Heart right ventricle (tissue), 16 donors: ENCODE data around the gene RUNX1. TPM values are rescaled to one million over a fixed set of nuclear protein-coding genes. Genes with fewer than 3 reads are reported as not detected.

Experiments used
- ATAC-seq, 8 donors: fragments of 200-7000 bp; cut with Tn5 transposase; one replicate each; pipeline ENCODE4 v1.9.1; 2020; ENCODE audit warnings: mild to moderate bottlenecking in 8 of 8, moderate library complexity in 8 of 8, moderate number of reproducible peaks in 1 of 8
- DNase-seq, 2 donors: peaks; one replicate each; pipeline ENCODE4 v3.0.0-alpha.2; 2020
- H3K27ac ChIP-seq, 10 donors: fragments of 200-600 bp; sonication (generic) in 2 of 10; one replicate each; pipeline versions ENCODE4 v1.5.0 to v1.8.0; 2020 to 2022; ENCODE audit warnings: mild to moderate bottlenecking in 3 of 10
- H3K27me3 ChIP-seq, 7 donors: fragments of 200-600 bp; one replicate each; pipeline ENCODE4 v1.8.0; 2021 to 2022; ENCODE audit warnings: mild to moderate bottlenecking in 2 of 7
- H3K36me3 ChIP-seq, 9 donors: fragments of 200-600 bp; sonication (generic) in 1 of 9; one replicate each; pipeline versions ENCODE4 v1.5.0 to v1.8.0; 2020 to 2022; ENCODE audit warnings: mild to moderate bottlenecking in 2 of 9
- H3K4me1 ChIP-seq, 9 donors: fragments of 200-600 bp; sonication (generic) in 1 of 9; one replicate each; pipeline versions ENCODE4 v1.5.0 to v1.8.0; 2020 to 2022; ENCODE audit warnings: mild to moderate bottlenecking in 4 of 9
- H3K4me3 ChIP-seq, 10 donors: fragments of 200-600 bp; sonication (generic) in 2 of 10; one replicate each; pipeline versions ENCODE4 v1.5.0 to v1.8.0; 2020 to 2022; ENCODE audit warnings: mild to moderate bottlenecking in 7 of 10, moderate library complexity in 2 of 10
- H3K9me3 ChIP-seq, 11 donors: fragments of 200-600 bp in 10 of 11; sonication (generic) in 2 of 11; one replicate each; pipeline versions ENCODE4 v1.5.0 to v1.8.0; 2013 to 2022; ENCODE audit warnings: mild to moderate bottlenecking in 2 of 11, control low read depth in 1 of 11, moderate library complexity in 1 of 11
- CTCF ChIP-seq, 9 donors: fragments of 200-600 bp; sonication (generic) in 2 of 9; IDR thresholded peaks; one replicate each; pipeline versions ENCODE4 v1.5.0 to v1.8.0; 2021 to 2022; ENCODE audit warnings: antibody characterized with exemption in 9 of 9, mild to moderate bottlenecking in 5 of 9, moderate library complexity in 1 of 9
- WGBS, 2 donors: extraction: QIAGEN DNeasy Blood & Tissue Kit; methylation state at CpG; one replicate each; pipeline ENCODE4 v1.1.7; 2013; ENCODE audit warnings: inconsistent platforms in 1 of 2; 5-methylcytosine and 5-hydroxymethylcytosine counted together
- intact Hi-C, 10 donors: fragments of 100-400 bp; cut with DNase I; formaldehyde crosslinking; loops; one replicate each; pipeline versions ENCODE4 v1.11.1 to v1.14.2; 2022
- polyA plus RNA-seq, 2 donors: library from polyadenylated mRNA; stranded (reverse); fragments of 200-250 nt; gene quantifications; one replicate each; pipeline ENCODE4 v1.2.3, GENCODE V29; 2013
- total RNA-seq, 10 donors: library from RNA; stranded (reverse); fragmentation: NEBNext Ultra II Directional in 3 of 10; extraction: Animal tissue kit (Norgen Biotek cat#: 25700) in 3 of 10; gene quantifications; one replicate each; pipeline versions ENCODE4 v1.2.1 to v1.2.4, GENCODE V29; 2021 to 2023
- donor health status: Arrhythmogenic right ventricular cardiomyopathy.
- donor health status: ischemic (EF 13 %, LVEDD 7.1; RV severe dilation, severe dysfunction).
- donor health status: healthy with polysubstance abuse.
- donor health status: DM: no; HTN: yes; CAD: no.
- donor health status: DM: no; HTN: no; CAD: no.
- donor health status: ischemic (EF 25% LVEDD 6.9; RV normal size, moderate dysfunction).
- donor health status: ischemic (EF 25% LVEDD 5.7; RV mildly dilated, moderate dysfunction).
- donor health status: healthy.
- donor health status: DM: yes; HTN: yes; CAD: no.
- donor health status: Ischemic cardiomyopathy.
- donor health status: ischemic (EF 35%, LVEDD 5.7; RV mildly dilated, moderate dysfunction).
- donor health status: nonischemic (EF 11% LVEDD 7.7; RV severe dilation, severe dysfunction).
- donor health status: DM: yes; HTN: yes; CAD: no.
- donor health status: PGD.
- donor health status: ischemic (EF 29% LVEDD 5.4; RV normal size, mild dysfunction).
- donor health status: nonischemic (EF 23%, LVEDD 6.1; RV moderate dilation, normal function).

RUNX1 gene
- total and polyA plus RNA-seq, 12 donors: 0.88 to 29.3 (median 3.5) TPM

DNA sequence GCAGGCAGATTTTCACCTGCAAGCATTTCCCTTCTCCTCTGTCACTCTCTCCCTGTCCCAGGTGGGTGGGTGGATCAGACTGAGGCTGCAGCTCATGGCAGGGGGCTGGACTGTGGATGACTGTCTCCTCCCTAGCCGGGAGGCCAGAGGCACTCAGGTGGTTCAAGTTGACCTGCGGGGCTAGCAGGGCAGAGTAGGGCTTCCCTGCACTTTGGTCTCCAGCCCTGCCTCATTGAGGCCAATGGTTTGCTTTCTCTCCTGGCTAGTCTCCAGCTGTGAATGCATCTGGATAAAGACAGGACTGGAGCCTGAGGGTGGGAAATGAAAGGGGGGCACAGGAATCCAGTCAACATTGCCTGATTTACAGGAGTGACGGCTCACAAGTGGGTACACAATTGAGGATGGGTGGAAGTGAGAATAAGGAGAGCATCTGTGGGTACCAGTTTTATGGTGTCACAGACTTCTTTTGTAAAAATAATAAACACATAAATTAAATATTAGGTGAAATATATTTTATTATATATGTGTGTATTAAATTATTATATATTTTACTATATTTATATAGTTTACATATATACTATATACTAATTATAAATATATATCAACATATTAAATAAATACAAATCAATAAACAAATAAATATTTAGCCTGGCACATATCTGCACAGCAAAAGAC, 25.6 kb downstream of the RUNX1 start:
- no peak for ATAC-seq
- Histone ChIP-seq H3K4me1 (peaks cover 0 to 57% (median 0%) of the 10 kb centered on the region in 9 donors), H3K27ac (no peak overlapping the region), H3K27me3 (peaks cover 0 to 34% (median 6%) of the 10 kb centered on the region in 7 donors), H3K36me3 (peaks cover 0 to 5% (median 0%) of the 10 kb centered on the region in 9 donors), H3K4me3 (no peak overlapping the region), H3K9me3 (peaks cover 0 to 4% (median 0%) of the 10 kb centered on the region in 11 donors)
- WGBS, 2 donors: 69 to 75% methylated on average over 3 of the region's 3 CpGs
- no peak for TF ChIP-seq CTCF (IDR thresholded peaks at IDR 0.05)
- intact Hi-C loops: no loop called here
- no peak for DNase-seq

GRCh38 chr21:35021546-35021945, 27.6 kb downstream of the RUNX1 start:
- H3K27me3 ChIP-seq: peaks cover 0 to 25% (median 8%) of the 10 kb centered on the region in 7 donors
- no peak overlapping the region for H3K4me3 ChIP-seq
- intact Hi-C loops: no loop called here
- H3K4me1 ChIP-seq: peaks cover 0 to 38% (median 0%) of the 10 kb centered on the region in 9 donors
- DNase-seq: no peak
- ATAC-seq: no peak
- H3K9me3 ChIP-seq: peaks cover 0 to 4% (median 0%) of the 10 kb centered on the region in 11 donors
- no peak overlapping the region for H3K27ac ChIP-seq
- 95 to 98% methylated on average over 3 of the region's 3 CpGs for WGBS, 2 donors
- peaks cover 0 to 5% (median 0%) of the 10 kb centered on the region in 9 donors for H3K36me3 ChIP-seq
- TF ChIP-seq CTCF (IDR thresholded peaks at IDR 0.05): no peak

GRCh38 chr21:35020902-35021301, 28.2 kb downstream of the RUNX1 start:
- Histone ChIP-seq H3K9me3 (peaks cover 0 to 4% (median 0%) of the 10 kb centered on the region in 11 donors), H3K27me3 (peaks cover 0 to 21% (median 5%) of the 10 kb centered on the region in 7 donors), H3K4me3 (no peak overlapping the region), H3K27ac (peak overlapping the region in 1 of 10 donors; percentile 4), H3K36me3 (peaks cover 0 to 5% (median 0%) of the 10 kb centered on the region in 9 donors), H3K4me1 (peaks cover 0 to 32% (median 0%) of the 10 kb centered on the region in 9 donors)
- ATAC-seq (no peak), DNase-seq (no peak)
- intact Hi-C loops: no loop called here
- whole genome bisulfite sequencing, 2 donors: 92 to 94% methylated on average over 1 of the region's 1 CpG
- TF ChIP-seq CTCF (IDR thresholded peaks at IDR 0.05): no peak

- no peak for TF ChIP-seq CTCF (IDR thresholded peaks at IDR 0.05)
- Histone ChIP-seq H3K4me1 (peaks cover 0 to 32% (median 0%) of the 10 kb centered on the region in 9 donors), H3K27ac (peak overlapping the region in 1 of 10 donors; percentile 4), H3K36me3 (peaks cover 0 to 5% (median 0%) of the 10 kb centered on the region in 9 donors), H3K4me3 (no peak overlapping the region), H3K9me3 (peaks cover 0 to 4% (median 0%) of the 10 kb centered on the region in 11 donors), H3K27me3 (peaks cover 0 to 19% (median 4%) of the 10 kb centered on the region in 7 donors)
- WGBS, 2 donors: 61 to 79% methylated on average over 4 of the region's 4 CpGs
- DNase-seq (no peak), ATAC-seq (no peak)
- intact Hi-C loops: no loop called here
These were observed 28.7 kb downstream of the RUNX1 start for GRCh38 chr21:35020436-35020835.
